ENCODE measurements around the gene PSAT1.
A peak's percentile ranks its signal among the peaks of the same experiment; 100 is the strongest.
"Not testable (repeated sequence)": the region's sequence is repeated elsewhere in the genome, so short reads cannot be mapped to it uniquely, and the experiment has no call there.

PSAT1 gene

GRCh38 chr9:78296893-78297671 lies at the start of gene PSAT1:
Gene PSAT1 (plus strand): TSS chr9:78297125. CDS start chr9:78297211, 86 bp downstream.
- peak; percentile 82 to 83 for DNase-seq (ENCODE audit: low read depth in 2 of 2)

- DNase-seq (ENCODE audit: low read depth in 2 of 2): no peak
Measured at GRCh38 chr9:78248635-78249034, 48.3 kb upstream of the PSAT1 start.

- no peak for DNase-seq (ENCODE audit: low read depth in 2 of 2)
Measured at GRCh38 chr9:78249542-78249941, 47.4 kb upstream of the PSAT1 start.

- no peak for DNase-seq (ENCODE audit: low read depth in 2 of 2)
Measured at GRCh38 chr9:78252616-78253015, 44.3 kb upstream of the PSAT1 start.

- DNase-seq (ENCODE audit: low read depth in 2 of 2): no peak
Measured at GRCh38 chr9:78253285-78253684, 43.6 kb upstream of the PSAT1 start.

GRCh38 chr9:78261403-78262001 lies 35.4 kb upstream of the PSAT1 start:
- DNase-seq (ENCODE audit: low read depth in 2 of 2): no peak

GRCh38 chr9:78262655-78263054 lies 34.3 kb upstream of the PSAT1 start:
- DNase-seq (ENCODE audit: low read depth in 2 of 2): no peak

GRCh38 chr9:78267889-78268288 lies 29.0 kb upstream of the PSAT1 start:
- no peak for DNase-seq (ENCODE audit: low read depth in 2 of 2)

GRCh38 chr9:78269784-78270183 lies 27.1 kb upstream of the PSAT1 start:
- no peak for DNase-seq (ENCODE audit: low read depth in 2 of 2)

GRCh38 chr9:78272307-78272706 lies 24.6 kb upstream of the PSAT1 start:
- no peak for DNase-seq (ENCODE audit: low read depth in 2 of 2)

GRCh38 chr9:78273761-78274160 lies 23.2 kb upstream of the PSAT1 start:
- DNase-seq (ENCODE audit: low read depth in 2 of 2): no peak

GRCh38 chr9:78278177-78278777 lies 18.6 kb upstream of the PSAT1 start:
- DNase-seq (ENCODE audit: low read depth in 2 of 2): no peak

GRCh38 chr9:78278801-78279200 lies 18.1 kb upstream of the PSAT1 start:
- no peak for DNase-seq (ENCODE audit: low read depth in 2 of 2)

- no peak for DNase-seq (ENCODE audit: low read depth in 2 of 2)
Measured at GRCh38 chr9:78280982-78281668, 15.8 kb upstream of the PSAT1 start.

GRCh38 chr9:78284181-78284580 lies 12.7 kb upstream of the PSAT1 start:
- DNase-seq (ENCODE audit: low read depth in 2 of 2): not testable (repeated sequence)

GRCh38 chr9:78286125-78286524 lies 10.8 kb upstream of the PSAT1 start:
- DNase-seq (ENCODE audit: low read depth in 2 of 2): no peak

GRCh38 chr9:78286946-78287388 lies 10.0 kb upstream of the PSAT1 start:
- DNase-seq (ENCODE audit: low read depth in 2 of 2): no peak

- DNase-seq (ENCODE audit: low read depth in 2 of 2): no peak
Measured at GRCh38 chr9:78288214-78288892, 8.6 kb upstream of the PSAT1 start.

- no peak for DNase-seq (ENCODE audit: low read depth in 2 of 2)
Measured at GRCh38 chr9:78289474-78289873, 7.5 kb upstream of the PSAT1 start.

- no peak for DNase-seq (ENCODE audit: low read depth in 2 of 2)
Measured at GRCh38 chr9:78291240-78291925, 5.5 kb upstream of the PSAT1 start.

GRCh38 chr9:78292026-78292425 lies 4.9 kb upstream of the PSAT1 start:
- DNase-seq (ENCODE audit: low read depth in 2 of 2): no peak
